ENCODE results near the gene POU3F2. TPM values are rescaled to one million over a fixed set of nuclear protein-coding genes. Genes with fewer than 3 reads are reported as not detected.

The POU3F2 gene
- polyA plus RNA-seq, 1 of the 3 experiments (the other 2 are of a cell fraction): 1.0 TPM

GRCh38 chr6:98842342-98843180 is 8.2 kb downstream of the POU3F2 start:
- H3K4me3 ChIP-seq (ENCODE audit: low read depth in 2 of 2, low read length in 1 of 2): no peak overlapping the region
- ChIA-PET POLR2A (no interaction called here), CTCF (interaction anchor here (1.0 to 1.1 kb wide), 2 partner anchors 277 to 1137 kb away, joined by 3 read pairs; no protein-coding TSS in a partner anchor)
- H3K4me2 ChIP-seq: no peak overlapping the region
- no peaks in the 10 kb centered on the region for H3K27me3 ChIP-seq (ENCODE audit: insufficient read depth)
- no peak overlapping the region for H3K9ac ChIP-seq
- no peaks in the 10 kb centered on the region for H4K20me1 ChIP-seq (ENCODE audit: insufficient read depth)
- no peaks in the 10 kb centered on the region for H3K36me3 ChIP-seq (replicated peaks in 1 of 2; ENCODE audit: control insufficient read depth in 1 of 2, insufficient read depth in 2 of 2, low read length in 1 of 2)
- H3K79me2 ChIP-seq (ENCODE audit: insufficient read depth): no peaks in the 10 kb centered on the region
- no peaks in the 10 kb centered on the region for H3F3A ChIP-seq (replicated peaks; ENCODE audit: insufficient read depth)
- WGBS (ENCODE audit: low lambda C conversion rate): 95% methylated on average over 36 of the region's 44 CpGs
- H3K27ac ChIP-seq (ENCODE audit: low read depth in 2 of 2, low read length in 1 of 2): no peak overlapping the region
- H2AFZ ChIP-seq (ENCODE audit: low read depth): no peak overlapping the region
- H3K9me3 ChIP-seq: no peaks in the 10 kb centered on the region
- H3K9me2 ChIP-seq: no peaks in the 10 kb centered on the region
- H3K4me1 ChIP-seq (ENCODE audit: control insufficient read depth in 1 of 2, insufficient read depth in 2 of 2, low read depth in 1 of 2, low read length in 1 of 2): peaks cover 3 to 5% of the 10 kb centered on the region in 2 experiments; a peak in 2 of 4 replicates
- no peak for DNase-seq
- TF ChIP-seq, protein P1, sequence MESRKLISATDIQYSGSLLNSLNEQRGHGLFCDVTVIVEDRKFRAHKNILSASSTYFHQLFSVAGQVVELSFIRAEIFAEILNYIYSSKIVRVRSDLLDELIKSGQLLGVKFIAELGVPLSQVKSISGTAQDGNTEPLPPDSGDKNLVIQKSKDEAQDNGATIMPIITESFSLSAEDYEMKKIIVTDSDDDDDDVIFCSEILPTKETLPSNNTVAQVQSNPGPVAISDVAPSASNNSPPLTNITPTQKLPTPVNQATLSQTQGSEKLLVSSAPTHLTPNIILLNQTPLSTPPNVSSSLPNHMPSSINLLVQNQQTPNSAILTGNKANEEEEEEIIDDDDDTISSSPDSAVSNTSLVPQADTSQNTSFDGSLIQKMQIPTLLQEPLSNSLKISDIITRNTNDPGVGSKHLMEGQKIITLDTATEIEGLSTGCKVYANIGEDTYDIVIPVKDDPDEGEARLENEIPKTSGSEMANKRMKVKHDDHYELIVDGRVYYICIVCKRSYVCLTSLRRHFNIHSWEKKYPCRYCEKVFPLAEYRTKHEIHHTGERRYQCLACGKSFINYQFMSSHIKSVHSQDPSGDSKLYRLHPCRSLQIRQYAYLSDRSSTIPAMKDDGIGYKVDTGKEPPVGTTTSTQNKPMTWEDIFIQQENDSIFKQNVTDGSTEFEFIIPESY (IDR thresholded peaks at IDR 0.05; ENCODE audit: borderline replicate concordance, low read depth): no peak
- no peak for TF ChIP-seq MXI1 (IDR thresholded peaks at IDR 0.05; ENCODE audit: low read depth, low read length)
- TF ChIP-seq TCF12 (IDR thresholded peaks at IDR 0.05): no peak
- TF ChIP-seq, protein P2, sequence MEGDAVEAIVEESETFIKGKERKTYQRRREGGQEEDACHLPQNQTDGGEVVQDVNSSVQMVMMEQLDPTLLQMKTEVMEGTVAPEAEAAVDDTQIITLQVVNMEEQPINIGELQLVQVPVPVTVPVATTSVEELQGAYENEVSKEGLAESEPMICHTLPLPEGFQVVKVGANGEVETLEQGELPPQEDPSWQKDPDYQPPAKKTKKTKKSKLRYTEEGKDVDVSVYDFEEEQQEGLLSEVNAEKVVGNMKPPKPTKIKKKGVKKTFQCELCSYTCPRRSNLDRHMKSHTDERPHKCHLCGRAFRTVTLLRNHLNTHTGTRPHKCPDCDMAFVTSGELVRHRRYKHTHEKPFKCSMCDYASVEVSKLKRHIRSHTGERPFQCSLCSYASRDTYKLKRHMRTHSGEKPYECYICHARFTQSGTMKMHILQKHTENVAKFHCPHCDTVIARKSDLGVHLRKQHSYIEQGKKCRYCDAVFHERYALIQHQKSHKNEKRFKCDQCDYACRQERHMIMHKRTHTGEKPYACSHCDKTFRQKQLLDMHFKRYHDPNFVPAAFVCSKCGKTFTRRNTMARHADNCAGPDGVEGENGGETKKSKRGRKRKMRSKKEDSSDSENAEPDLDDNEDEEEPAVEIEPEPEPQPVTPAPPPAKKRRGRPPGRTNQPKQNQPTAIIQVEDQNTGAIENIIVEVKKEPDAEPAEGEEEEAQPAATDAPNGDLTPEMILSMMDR (IDR thresholded peaks at IDR 0.05): no peak
- TF ChIP-seq ELF1 (IDR thresholded peaks at IDR 0.05): no peak
- TF ChIP-seq RAD21 (IDR thresholded peaks at IDR 0.05; ENCODE audit: low read length): no peak
- no peak for TF ChIP-seq USF1 (IDR thresholded peaks at IDR 0.05; ENCODE audit: borderline replicate concordance, low read depth)
- TF ChIP-seq JUND (IDR thresholded peaks at IDR 0.05): no peak
- TF ChIP-seq FOXJ3 (CRISPR knock-in tag; IDR thresholded peaks at IDR 0.05): no peak
- TF ChIP-seq GABPA (IDR thresholded peaks at IDR 0.05; ENCODE audit: low read depth): no peak
- no peak for TF ChIP-seq YY1 (IDR thresholded peaks at IDR 0.05; ENCODE audit: low read depth)
- no peak for TF ChIP-seq MEF2A (IDR thresholded peaks at IDR 0.05; ENCODE audit: borderline replicate concordance, low read depth)
- TF ChIP-seq TEAD4 (IDR thresholded peaks at IDR 0.05; ENCODE audit: borderline replicate concordance, insufficient read depth): no peak
- TF ChIP-seq FOXM1 (IDR thresholded peaks at IDR 0.05; ENCODE audit: low read depth): no peak
- TF ChIP-seq SMC3 (IDR thresholded peaks at IDR 0.05; ENCODE audit: low read depth, low read length): no peak
- TF ChIP-seq RCOR1 (IDR thresholded peaks at IDR 0.05; ENCODE audit: low read length): no peak
- TF ChIP-seq, protein P3, sequence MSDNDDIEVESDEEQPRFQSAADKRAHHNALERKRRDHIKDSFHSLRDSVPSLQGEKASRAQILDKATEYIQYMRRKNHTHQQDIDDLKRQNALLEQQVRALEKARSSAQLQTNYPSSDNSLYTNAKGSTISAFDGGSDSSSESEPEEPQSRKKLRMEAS (IDR thresholded peaks at IDR 0.05; ENCODE audit: low read depth): no peak
- TF ChIP-seq, protein P4, sequence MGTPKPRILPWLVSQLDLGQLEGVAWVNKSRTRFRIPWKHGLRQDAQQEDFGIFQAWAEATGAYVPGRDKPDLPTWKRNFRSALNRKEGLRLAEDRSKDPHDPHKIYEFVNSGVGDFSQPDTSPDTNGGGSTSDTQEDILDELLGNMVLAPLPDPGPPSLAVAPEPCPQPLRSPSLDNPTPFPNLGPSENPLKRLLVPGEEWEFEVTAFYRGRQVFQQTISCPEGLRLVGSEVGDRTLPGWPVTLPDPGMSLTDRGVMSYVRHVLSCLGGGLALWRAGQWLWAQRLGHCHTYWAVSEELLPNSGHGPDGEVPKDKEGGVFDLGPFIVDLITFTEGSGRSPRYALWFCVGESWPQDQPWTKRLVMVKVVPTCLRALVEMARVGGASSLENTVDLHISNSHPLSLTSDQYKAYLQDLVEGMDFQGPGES (IDR thresholded peaks at IDR 0.05; ENCODE audit: low read depth, low read length): no peak
- TF ChIP-seq RXRA (IDR thresholded peaks at IDR 0.05; ENCODE audit: borderline replicate concordance, low read depth): no peak
- no peak for TF ChIP-seq REST (IDR thresholded peaks at IDR 0.05; ENCODE audit: low read depth, low read length)
